Natural killer cell (primary cell): Measurements from ENCODE around the gene PIGS. TPM values are rescaled to one million over a fixed set of nuclear protein-coding genes. Genes with fewer than 3 reads are reported as not detected.

Experiments used
- ATAC-seq, 3 donors: fragments of 150-1000 bp in 2 of 3; fragments of 200-7000 bp in 1 of 3; cut with Tn5 transposase; 1 replicate in 1 of 3; 2 replicates in 2 of 3; pipeline ENCODE4 v1.10.0; 2021; ENCODE audit warnings: mild to moderate bottlenecking in 2 of 3, moderate library complexity in 2 of 3
- DNase-seq, 2 donors: peaks; one replicate each; pipeline versions ENCODE4 v3.0.0 to v3.0.0-alpha.2; 2013 to 2021; ENCODE audit warnings: mixed read lengths in 1 of 2
- H3K27ac ChIP-seq: one replicate; pipeline ENCODE4 v1.5.1; 2013; ENCODE audit warnings: mild to moderate bottlenecking, low read length
- H3K27me3 ChIP-seq: one replicate; pipeline ENCODE4 v1.6.1; 2013; ENCODE audit warnings: low read length; ENCODE audit not compliant: control insufficient read depth, insufficient read depth
- H3K36me3 ChIP-seq: one replicate; pipeline ENCODE4 v1.6.1; 2013; ENCODE audit warnings: low read length; ENCODE audit not compliant: control insufficient read depth, insufficient read depth
- H3K4me1 ChIP-seq: one replicate; pipeline ENCODE4 v1.6.1; 2013; ENCODE audit warnings: low read length; ENCODE audit not compliant: control insufficient read depth, insufficient read depth
- H3K4me3 ChIP-seq: one replicate; pipeline ENCODE4 v1.5.1; 2013; ENCODE audit warnings: low read length
- H3K9me3 ChIP-seq: one replicate; pipeline ENCODE4 v1.6.1; 2013; ENCODE audit warnings: low read length; ENCODE audit not compliant: control insufficient read depth, insufficient read depth
- H3K27ac Mint-ChIP-seq, 2 donors: one replicate each; pipeline ENCODE4 v1.8.0; 2022; ENCODE audit warnings: mild to moderate bottlenecking in 2 of 2, mixed read lengths in 2 of 2, moderate library complexity in 1 of 2
- H3K27me3 Mint-ChIP-seq, 2 donors: one replicate each; pipeline ENCODE4 v1.8.0; 2022; ENCODE audit warnings: low read depth in 2 of 2, mixed read lengths in 2 of 2
- H3K36me3 Mint-ChIP-seq: one replicate; pipeline ENCODE4 v1.8.0; 2022; ENCODE audit warnings: mixed read lengths
- H3K4me1 Mint-ChIP-seq, 2 donors: one replicate each; pipeline ENCODE4 v1.8.0; 2022; ENCODE audit warnings: mixed read lengths in 2 of 2
- H3K4me3 Mint-ChIP-seq: one replicate; pipeline ENCODE4 v1.8.0; 2022; ENCODE audit warnings: mild to moderate bottlenecking, moderate library complexity, mixed read lengths
- H3K9me3 Mint-ChIP-seq, 2 donors: one replicate each; pipeline ENCODE4 v1.8.0; 2022; ENCODE audit warnings: mixed read lengths in 2 of 2
- WGBS: methylation state at CpG from one replicate; pipeline ENCODE4 v1.1.7; 2013; ENCODE audit warnings: missing lambda C conversion rate; ENCODE audit not compliant: insufficient coverage; 5-methylcytosine and 5-hydroxymethylcytosine counted together
- intact Hi-C: fragments of 100-400 bp; cut with micrococcal nuclease; formaldehyde crosslinking; loops from one replicate; pipeline ENCODE4 v1.14.2; 2022
- total RNA-seq, 4 donors: library from RNA; stranded (reverse); fragments of 120-200 nt in 1 of 4; gene quantifications; one replicate each; pipeline versions ENCODE4 v1.2.3 to v1.2.4, GENCODE V29; 2013 to 2022
- TF ChIP-seq, protein P1 (sequence below): fragments of 200-600 bp; IDR thresholded peaks from one replicate; pipeline ENCODE4 v1.8.0; 2022; ENCODE audit warnings: antibody characterized with exemption

PIGS gene
- total RNA-seq, result 10 to 100 TPM; 88.3 to 95.3 (median 92.3) TPM
- total RNA-seq (2013), result 44.4 TPM

- Histone ChIP-seq H3K27me3 (no peaks in the 10 kb centered on the region), H3K27ac (peak within 1 kb of the TSS; percentile 88), H3K9me3 (no peaks in the 10 kb centered on the region), H3K4me1 (peaks cover 32% of the 10 kb centered on the region), H3K36me3 (no peaks in the 10 kb centered on the region), H3K4me3 (peak within 1 kb of the TSS; percentile 93)
- WGBS, result 1% methylated on average over 49 of the region's 49 CpGs
- DNase-seq (peak; percentile 88 to 94), ATAC-seq (peak; percentile 97 to 99 (median 97))
- no peaks in the 10 kb centered on the region for H3K9me3 Mint-ChIP-seq
- peak within 1 kb of the TSS; percentile 96 for H3K4me3 Mint-ChIP-seq
- TF ChIP-seq, protein P1, sequence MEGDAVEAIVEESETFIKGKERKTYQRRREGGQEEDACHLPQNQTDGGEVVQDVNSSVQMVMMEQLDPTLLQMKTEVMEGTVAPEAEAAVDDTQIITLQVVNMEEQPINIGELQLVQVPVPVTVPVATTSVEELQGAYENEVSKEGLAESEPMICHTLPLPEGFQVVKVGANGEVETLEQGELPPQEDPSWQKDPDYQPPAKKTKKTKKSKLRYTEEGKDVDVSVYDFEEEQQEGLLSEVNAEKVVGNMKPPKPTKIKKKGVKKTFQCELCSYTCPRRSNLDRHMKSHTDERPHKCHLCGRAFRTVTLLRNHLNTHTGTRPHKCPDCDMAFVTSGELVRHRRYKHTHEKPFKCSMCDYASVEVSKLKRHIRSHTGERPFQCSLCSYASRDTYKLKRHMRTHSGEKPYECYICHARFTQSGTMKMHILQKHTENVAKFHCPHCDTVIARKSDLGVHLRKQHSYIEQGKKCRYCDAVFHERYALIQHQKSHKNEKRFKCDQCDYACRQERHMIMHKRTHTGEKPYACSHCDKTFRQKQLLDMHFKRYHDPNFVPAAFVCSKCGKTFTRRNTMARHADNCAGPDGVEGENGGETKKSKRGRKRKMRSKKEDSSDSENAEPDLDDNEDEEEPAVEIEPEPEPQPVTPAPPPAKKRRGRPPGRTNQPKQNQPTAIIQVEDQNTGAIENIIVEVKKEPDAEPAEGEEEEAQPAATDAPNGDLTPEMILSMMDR, result no peak
- H3K27me3 Mint-ChIP-seq, result no peaks in the 10 kb centered on the region
- H3K27ac Mint-ChIP-seq, result peak within 1 kb of the TSS; percentile 88 to 91
- peaks cover 55 to 58% of the 10 kb centered on the region in 2 donors for H3K4me1 Mint-ChIP-seq
- no peaks in the 10 kb centered on the region for H3K36me3 Mint-ChIP-seq
- intact Hi-C loops, result loop anchor here (2.0 kb wide), 1 partner anchor 23 kb away; no protein-coding TSS in a partner anchor
These were observed at the start of gene PIGS for GRCh38 chr17:28571361-28572122. Gene PIGS, minus strand, starts transcription at chr17:28571524. Its CDS starts 28 bp downstream, at chr17:28571496.

DNA sequence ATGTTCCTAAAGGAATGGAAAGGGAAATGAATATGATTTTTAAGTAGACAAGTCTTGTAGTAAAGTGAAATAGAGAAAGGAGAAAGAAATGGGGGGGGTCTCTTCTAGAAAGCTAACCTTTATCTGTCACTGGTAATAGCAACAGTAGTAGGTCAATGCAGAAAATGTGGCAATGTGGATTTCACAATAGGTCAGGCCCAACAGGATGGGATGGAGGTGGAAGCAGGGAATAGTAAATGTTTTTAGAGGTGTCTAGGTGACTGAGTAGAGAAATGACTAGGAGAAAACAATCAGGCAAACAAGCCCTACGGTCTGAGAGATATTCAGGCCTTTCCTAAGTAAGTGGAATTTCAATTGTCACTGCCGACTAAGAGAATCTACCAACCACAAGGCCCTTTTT, 48.7 kb upstream of the PIGS start:
- no peak overlapping the region for H3K27ac Mint-ChIP-seq
- TF ChIP-seq, protein P1, result no peak

GRCh38 chr17:28618464-28618863, 47.1 kb upstream of the PIGS start:
- Histone ChIP-seq H3K4me3 (no peak overlapping the region), H3K9me3 (no peaks in the 10 kb centered on the region), H3K4me1 (no peaks in the 10 kb centered on the region), H3K27me3 (no peaks in the 10 kb centered on the region), H3K36me3 (peaks cover 93% of the 10 kb centered on the region), H3K27ac (no peak overlapping the region)
- Mint-ChIP-seq H3K4me1 (no peaks in the 10 kb centered on the region), H3K27me3 (no peaks in the 10 kb centered on the region), H3K36me3 (peaks cover 31% of the 10 kb centered on the region), H3K4me3 (no peak overlapping the region), H3K9me3 (no peaks in the 10 kb centered on the region), H3K27ac (no peak overlapping the region)
- DNase-seq (no peak), ATAC-seq (no peak)
- intact Hi-C loops, result no loop called here
- WGBS, result 100% methylated on average over 3 of the region's 3 CpGs
- TF ChIP-seq, protein P1, result no peak

More for the DNA sequence above, 48.7 kb upstream of the PIGS start:
- peaks cover 31% of the 10 kb centered on the region for H3K36me3 Mint-ChIP-seq
- H3K4me1 Mint-ChIP-seq, result no peaks in the 10 kb centered on the region
- ATAC-seq (no peak), DNase-seq (no peak)
- H3K9me3 Mint-ChIP-seq, result no peaks in the 10 kb centered on the region
- Histone ChIP-seq H3K4me1 (no peaks in the 10 kb centered on the region), H3K9me3 (no peaks in the 10 kb centered on the region), H3K4me3 (no peak overlapping the region), H3K27me3 (no peaks in the 10 kb centered on the region), H3K27ac (no peak overlapping the region), H3K36me3 (peaks cover 90% of the 10 kb centered on the region)
- intact Hi-C loops, result no loop called here
- no peaks in the 10 kb centered on the region for H3K27me3 Mint-ChIP-seq
- no peak overlapping the region for H3K4me3 Mint-ChIP-seq
- WGBS, result 100% methylated on average over 2 of the region's 2 CpGs
